ENCODE results near the gene SNX25. TPM values are rescaled to one million over a fixed set of nuclear protein-coding genes. Genes with fewer than 3 reads are reported as not detected.

Gene SNX25
- total and polyA plus RNA-seq, 4 donors, result 2.8 to 13.9 (median 5.0) TPM

DNA sequence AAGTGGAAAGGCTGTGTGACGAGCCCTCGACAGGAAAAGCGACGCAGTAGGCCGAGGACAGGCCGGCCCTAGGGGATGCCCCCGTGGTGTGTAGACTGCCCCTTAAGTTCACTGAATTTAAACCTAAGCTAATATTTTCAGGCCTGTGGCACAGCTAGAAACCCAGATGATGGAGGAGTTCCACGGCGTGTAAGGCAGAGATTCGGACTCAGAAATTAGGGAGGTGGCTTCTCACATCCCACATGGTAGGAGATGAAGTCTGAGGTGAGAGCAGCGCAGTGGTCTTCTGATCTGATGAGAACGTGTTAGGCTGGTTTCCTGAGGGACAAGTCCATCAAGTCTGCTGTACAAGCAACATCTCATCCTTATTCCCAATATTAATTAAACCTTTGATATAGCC lies 178.6 kb downstream of the SNX25 start:
- H3K9me3 ChIP-seq (ENCODE audit: control insufficient read depth in 4 of 4, low read length in 3 of 4), result no peaks in the 10 kb centered on the region
- no peaks in the 10 kb centered on the region for H3K4me1 ChIP-seq (ENCODE audit: control insufficient read depth in 4 of 4, insufficient read depth in 4 of 4, low read length in 3 of 4)
- H3K27ac ChIP-seq (ENCODE audit: low read depth in 1 of 2, low read length in 2 of 2), result no peak overlapping the region
- TF ChIP-seq, protein P1, sequence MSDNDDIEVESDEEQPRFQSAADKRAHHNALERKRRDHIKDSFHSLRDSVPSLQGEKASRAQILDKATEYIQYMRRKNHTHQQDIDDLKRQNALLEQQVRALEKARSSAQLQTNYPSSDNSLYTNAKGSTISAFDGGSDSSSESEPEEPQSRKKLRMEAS (IDR thresholded peaks at IDR 0.05), result no peak
- no peak for TF ChIP-seq NR2F2 (IDR thresholded peaks at IDR 0.05)
- TF ChIP-seq HNF4A (conservative IDR thresholded peaks at IDR 0.05), result no peak
- TF ChIP-seq, protein P2, sequence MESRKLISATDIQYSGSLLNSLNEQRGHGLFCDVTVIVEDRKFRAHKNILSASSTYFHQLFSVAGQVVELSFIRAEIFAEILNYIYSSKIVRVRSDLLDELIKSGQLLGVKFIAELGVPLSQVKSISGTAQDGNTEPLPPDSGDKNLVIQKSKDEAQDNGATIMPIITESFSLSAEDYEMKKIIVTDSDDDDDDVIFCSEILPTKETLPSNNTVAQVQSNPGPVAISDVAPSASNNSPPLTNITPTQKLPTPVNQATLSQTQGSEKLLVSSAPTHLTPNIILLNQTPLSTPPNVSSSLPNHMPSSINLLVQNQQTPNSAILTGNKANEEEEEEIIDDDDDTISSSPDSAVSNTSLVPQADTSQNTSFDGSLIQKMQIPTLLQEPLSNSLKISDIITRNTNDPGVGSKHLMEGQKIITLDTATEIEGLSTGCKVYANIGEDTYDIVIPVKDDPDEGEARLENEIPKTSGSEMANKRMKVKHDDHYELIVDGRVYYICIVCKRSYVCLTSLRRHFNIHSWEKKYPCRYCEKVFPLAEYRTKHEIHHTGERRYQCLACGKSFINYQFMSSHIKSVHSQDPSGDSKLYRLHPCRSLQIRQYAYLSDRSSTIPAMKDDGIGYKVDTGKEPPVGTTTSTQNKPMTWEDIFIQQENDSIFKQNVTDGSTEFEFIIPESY (IDR thresholded peaks at IDR 0.05), result no peak
- TF ChIP-seq, protein P3, sequence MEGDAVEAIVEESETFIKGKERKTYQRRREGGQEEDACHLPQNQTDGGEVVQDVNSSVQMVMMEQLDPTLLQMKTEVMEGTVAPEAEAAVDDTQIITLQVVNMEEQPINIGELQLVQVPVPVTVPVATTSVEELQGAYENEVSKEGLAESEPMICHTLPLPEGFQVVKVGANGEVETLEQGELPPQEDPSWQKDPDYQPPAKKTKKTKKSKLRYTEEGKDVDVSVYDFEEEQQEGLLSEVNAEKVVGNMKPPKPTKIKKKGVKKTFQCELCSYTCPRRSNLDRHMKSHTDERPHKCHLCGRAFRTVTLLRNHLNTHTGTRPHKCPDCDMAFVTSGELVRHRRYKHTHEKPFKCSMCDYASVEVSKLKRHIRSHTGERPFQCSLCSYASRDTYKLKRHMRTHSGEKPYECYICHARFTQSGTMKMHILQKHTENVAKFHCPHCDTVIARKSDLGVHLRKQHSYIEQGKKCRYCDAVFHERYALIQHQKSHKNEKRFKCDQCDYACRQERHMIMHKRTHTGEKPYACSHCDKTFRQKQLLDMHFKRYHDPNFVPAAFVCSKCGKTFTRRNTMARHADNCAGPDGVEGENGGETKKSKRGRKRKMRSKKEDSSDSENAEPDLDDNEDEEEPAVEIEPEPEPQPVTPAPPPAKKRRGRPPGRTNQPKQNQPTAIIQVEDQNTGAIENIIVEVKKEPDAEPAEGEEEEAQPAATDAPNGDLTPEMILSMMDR (IDR thresholded peaks at IDR 0.05; ENCODE audit: low read depth, low read length, missing input control), result no peak
- TF ChIP-seq, protein P4, sequence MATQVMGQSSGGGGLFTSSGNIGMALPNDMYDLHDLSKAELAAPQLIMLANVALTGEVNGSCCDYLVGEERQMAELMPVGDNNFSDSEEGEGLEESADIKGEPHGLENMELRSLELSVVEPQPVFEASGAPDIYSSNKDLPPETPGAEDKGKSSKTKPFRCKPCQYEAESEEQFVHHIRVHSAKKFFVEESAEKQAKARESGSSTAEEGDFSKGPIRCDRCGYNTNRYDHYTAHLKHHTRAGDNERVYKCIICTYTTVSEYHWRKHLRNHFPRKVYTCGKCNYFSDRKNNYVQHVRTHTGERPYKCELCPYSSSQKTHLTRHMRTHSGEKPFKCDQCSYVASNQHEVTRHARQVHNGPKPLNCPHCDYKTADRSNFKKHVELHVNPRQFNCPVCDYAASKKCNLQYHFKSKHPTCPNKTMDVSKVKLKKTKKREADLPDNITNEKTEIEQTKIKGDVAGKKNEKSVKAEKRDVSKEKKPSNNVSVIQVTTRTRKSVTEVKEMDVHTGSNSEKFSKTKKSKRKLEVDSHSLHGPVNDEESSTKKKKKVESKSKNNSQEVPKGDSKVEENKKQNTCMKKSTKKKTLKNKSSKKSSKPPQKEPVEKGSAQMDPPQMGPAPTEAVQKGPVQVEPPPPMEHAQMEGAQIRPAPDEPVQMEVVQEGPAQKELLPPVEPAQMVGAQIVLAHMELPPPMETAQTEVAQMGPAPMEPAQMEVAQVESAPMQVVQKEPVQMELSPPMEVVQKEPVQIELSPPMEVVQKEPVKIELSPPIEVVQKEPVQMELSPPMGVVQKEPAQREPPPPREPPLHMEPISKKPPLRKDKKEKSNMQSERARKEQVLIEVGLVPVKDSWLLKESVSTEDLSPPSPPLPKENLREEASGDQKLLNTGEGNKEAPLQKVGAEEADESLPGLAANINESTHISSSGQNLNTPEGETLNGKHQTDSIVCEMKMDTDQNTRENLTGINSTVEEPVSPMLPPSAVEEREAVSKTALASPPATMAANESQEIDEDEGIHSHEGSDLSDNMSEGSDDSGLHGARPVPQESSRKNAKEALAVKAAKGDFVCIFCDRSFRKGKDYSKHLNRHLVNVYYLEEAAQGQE (IDR thresholded peaks at IDR 0.05), result no peak
- TF ChIP-seq, protein P5, sequence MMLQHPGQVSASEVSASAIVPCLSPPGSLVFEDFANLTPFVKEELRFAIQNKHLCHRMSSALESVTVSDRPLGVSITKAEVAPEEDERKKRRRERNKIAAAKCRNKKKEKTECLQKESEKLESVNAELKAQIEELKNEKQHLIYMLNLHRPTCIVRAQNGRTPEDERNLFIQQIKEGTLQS (IDR thresholded peaks at IDR 0.05), result no peak
- no peak for TF ChIP-seq JUND (IDR thresholded peaks at IDR 0.05)
- TF ChIP-seq YY1 (IDR thresholded peaks at IDR 0.05), result no peak
- TF ChIP-seq FOXA1 (IDR thresholded peaks at IDR 0.05), result no peak
- TF ChIP-seq HNF4G (IDR thresholded peaks at IDR 0.05), result no peak
- no peak for TF ChIP-seq FOXA2 (IDR thresholded peaks at IDR 0.05)
- no peak for TF ChIP-seq RXRA (IDR thresholded peaks at IDR 0.05)
- H3K9ac ChIP-seq (ENCODE audit: low read depth in 1 of 2, low read length in 2 of 2), result no peak overlapping the region
- H3K36me3 ChIP-seq (ENCODE audit: control insufficient read depth in 4 of 4, insufficient read depth in 3 of 4, low read depth in 1 of 4, low read length in 3 of 4), result no peaks in the 10 kb centered on the region
- DNase-seq (ENCODE audit: low spot score), result no peak
- H3K4me3 ChIP-seq (ENCODE audit: low read depth in 1 of 3, low read length in 3 of 3), result no peak overlapping the region
- H3K27me3 ChIP-seq (ENCODE audit: control insufficient read depth in 4 of 4, insufficient read depth in 4 of 4, low read length in 3 of 4), result no peaks in the 10 kb centered on the region
- 96% methylated on average over 12 of the region's 12 CpGs for WGBS

DNA sequence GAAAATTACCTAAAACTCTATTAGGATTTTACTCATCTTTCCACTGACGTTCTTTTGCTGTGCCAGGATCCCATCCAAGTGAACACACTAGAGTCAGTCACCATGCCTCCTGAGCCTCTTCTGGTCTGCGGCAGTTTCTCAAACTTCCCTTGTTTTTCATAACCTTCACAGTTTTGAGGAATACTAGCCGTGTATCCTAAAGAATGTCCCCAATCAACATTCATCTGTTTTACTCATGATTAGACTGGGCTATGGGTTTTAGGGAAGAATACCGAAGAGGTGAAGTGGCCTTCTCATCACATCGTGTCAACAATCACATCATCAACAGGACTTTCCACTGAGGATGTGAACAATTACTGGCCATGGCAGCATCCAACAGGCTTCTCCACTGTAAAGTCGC lies 181.5 kb downstream of the SNX25 start:
- no peak overlapping the region for H3K4me3 ChIP-seq (ENCODE audit: low read depth in 1 of 3, low read length in 3 of 3)
- DNase-seq (ENCODE audit: low spot score), result no peak
- H3K36me3 ChIP-seq (ENCODE audit: control insufficient read depth in 4 of 4, insufficient read depth in 3 of 4, low read depth in 1 of 4, low read length in 3 of 4), result no peaks in the 10 kb centered on the region
- no peaks in the 10 kb centered on the region for H3K9me3 ChIP-seq (ENCODE audit: control insufficient read depth in 4 of 4, low read length in 3 of 4)
- no peak overlapping the region for H3K27ac ChIP-seq (ENCODE audit: low read depth in 1 of 2, low read length in 2 of 2)
- H3K9ac ChIP-seq (ENCODE audit: low read depth in 1 of 2, low read length in 2 of 2), result no peak overlapping the region
- H3K4me1 ChIP-seq (ENCODE audit: control insufficient read depth in 4 of 4, insufficient read depth in 4 of 4, low read length in 3 of 4), result no peaks in the 10 kb centered on the region
- 94% methylated on average over 6 of the region's 6 CpGs for WGBS
- H3K27me3 ChIP-seq (ENCODE audit: control insufficient read depth in 4 of 4, insufficient read depth in 4 of 4, low read length in 3 of 4), result no peaks in the 10 kb centered on the region
- TF ChIP-seq RXRA (IDR thresholded peaks at IDR 0.05), result no peak
- TF ChIP-seq YY1 (IDR thresholded peaks at IDR 0.05), result no peak
- TF ChIP-seq JUND (IDR thresholded peaks at IDR 0.05), result no peak
- TF ChIP-seq, protein P5 (IDR thresholded peaks at IDR 0.05), result no peak
- no peak for TF ChIP-seq FOXA2 (IDR thresholded peaks at IDR 0.05)
- TF ChIP-seq, protein P1 (IDR thresholded peaks at IDR 0.05), result no peak
- TF ChIP-seq, protein P4 (IDR thresholded peaks at IDR 0.05), result no peak
- no peak for TF ChIP-seq FOXA1 (IDR thresholded peaks at IDR 0.05)
- no peak for TF ChIP-seq GABPA (IDR thresholded peaks at IDR 0.05 in 1 of 2, conservative IDR thresholded peaks at IDR 0.05 in 1 of 2)
- TF ChIP-seq RAD21 (IDR thresholded peaks at IDR 0.05), result no peak
- TF ChIP-seq HNF4A (conservative IDR thresholded peaks at IDR 0.05), result no peak
- TF ChIP-seq, protein P3 (IDR thresholded peaks at IDR 0.05; ENCODE audit: low read depth, low read length, missing input control), result no peak
- TF ChIP-seq TAF1 (conservative IDR thresholded peaks at IDR 0.05), result no peak

Measured in liver (tissue), 9 donors.